IPS-15b (cell line): ENCODE measurements around the gene TP53TG5.

ENCODE experiments used
- H3K27me3 ChIP-seq: one replicate; pipeline ENCODE4 v1.6.1; 2013; ENCODE audit warnings: low read length; ENCODE audit not compliant: control insufficient read depth, insufficient read depth
- H3K36me3 ChIP-seq: one replicate; pipeline ENCODE4 v1.6.1; 2013; ENCODE audit warnings: low read length; ENCODE audit not compliant: control insufficient read depth, insufficient read depth
- H3K4me1 ChIP-seq: one replicate; pipeline ENCODE4 v1.6.1; 2013; ENCODE audit warnings: mild to moderate bottlenecking, low read length; ENCODE audit not compliant: control insufficient read depth, insufficient read depth
- H3K4me3 ChIP-seq: one replicate; pipeline ENCODE4 v1.5.1; 2013; ENCODE audit warnings: low read depth, low read length
- H3K9ac ChIP-seq: one replicate; pipeline ENCODE4 v1.6.1; 2013; ENCODE audit warnings: low read depth, mild to moderate bottlenecking, low read length
- H3K9me3 ChIP-seq: one replicate; pipeline ENCODE4 v1.6.1; 2013; ENCODE audit warnings: mild to moderate bottlenecking, low read length; ENCODE audit not compliant: control insufficient read depth, insufficient read depth

TP53TG5 gene

DNA sequence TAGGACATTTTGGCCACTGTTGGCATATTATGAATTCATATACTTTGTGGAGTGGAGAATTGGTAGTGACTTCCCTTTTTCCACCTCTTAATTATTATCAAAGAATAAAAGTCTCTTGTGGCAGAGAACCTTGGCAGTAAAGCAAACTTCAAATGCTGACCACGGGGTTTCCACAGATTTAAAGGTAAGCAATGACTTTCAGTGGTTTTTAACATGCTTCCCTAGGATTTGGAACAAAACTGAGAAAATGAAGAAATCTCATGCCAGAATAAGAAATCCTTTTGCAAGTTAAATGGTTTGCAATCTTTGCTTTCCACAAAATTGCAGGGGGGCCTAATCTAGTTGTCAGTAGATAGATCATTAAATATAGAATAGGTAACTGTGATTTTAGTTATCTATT, 27.9 kb downstream of the TP53TG5 start:
- H3K36me3 ChIP-seq: no peaks in the 10 kb centered on the region
- no peaks in the 10 kb centered on the region for H3K9me3 ChIP-seq
- peaks cover 19% of the 10 kb centered on the region for H3K4me1 ChIP-seq
- no peak overlapping the region for H3K4me3 ChIP-seq
- H3K9ac ChIP-seq: no peak overlapping the region
- H3K27me3 ChIP-seq: no peaks in the 10 kb centered on the region

GRCh38 chr20:45347936-45348778, 30.0 kb downstream of the TP53TG5 start, which contains the start of gene SDC4:
Gene SDC4, minus strand, starts transcription at chr20:45348424. Its CDS starts 40 bp downstream, at chr20:45348384.
- peak within 1 kb of the TSS; percentile 79 for H3K9ac ChIP-seq
- peaks cover 40% of the 10 kb centered on the region for H3K4me1 ChIP-seq
- peak within 1 kb of the TSS; percentile 82 for H3K4me3 ChIP-seq

GRCh38 chr20:45347297-45347935, 30.7 kb downstream of the TP53TG5 start:
- Histone ChIP-seq H3K4me3 (peak overlapping the region; percentile 82), H3K27me3 (no peaks in the 10 kb centered on the region), H3K36me3 (no peaks in the 10 kb centered on the region), H3K9ac (peak overlapping the region; percentile 79), H3K4me1 (peaks cover 46% of the 10 kb centered on the region), H3K9me3 (no peaks in the 10 kb centered on the region)

More at GRCh38 chr20:45347936-45348778, 30.0 kb downstream of the TP53TG5 start, which contains the start of gene SDC4:
- H3K9me3 ChIP-seq: no peaks in the 10 kb centered on the region
- no peaks in the 10 kb centered on the region for H3K27me3 ChIP-seq
- no peaks in the 10 kb centered on the region for H3K36me3 ChIP-seq

- Histone ChIP-seq H3K36me3 (no peaks in the 10 kb centered on the region), H3K4me3 (peak overlapping the region; percentile 82), H3K4me1 (peaks cover 50% of the 10 kb centered on the region), H3K9me3 (no peaks in the 10 kb centered on the region), H3K27me3 (no peaks in the 10 kb centered on the region), H3K9ac (peak overlapping the region; percentile 66)
Observed at GRCh38 chr20:45346851-45347250, 31.3 kb downstream of the TP53TG5 start.

DNA sequence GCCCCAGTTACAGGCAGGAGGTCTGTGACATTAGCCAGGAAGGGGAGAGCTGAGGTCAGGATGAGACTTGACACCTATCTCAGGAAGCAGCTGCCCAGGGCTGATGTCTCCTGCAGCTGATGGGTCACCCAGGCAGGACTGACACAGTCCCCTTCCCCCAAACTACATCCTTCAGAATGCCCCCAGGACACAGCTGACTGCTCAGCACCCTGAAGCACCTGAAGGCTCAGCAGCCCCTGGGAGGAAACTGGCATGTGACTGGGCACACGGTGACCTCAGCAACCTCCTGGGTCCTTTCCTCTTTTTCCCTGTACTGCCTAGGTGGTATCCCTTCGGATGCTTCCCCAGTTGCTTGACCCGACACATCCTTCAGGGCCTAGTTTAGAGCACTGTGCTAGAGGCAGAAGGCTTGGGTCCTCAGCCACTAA, 31.8 kb downstream of the TP53TG5 start:
- H3K4me3 ChIP-seq: peak overlapping the region; percentile 82
- peaks cover 55% of the 10 kb centered on the region for H3K4me1 ChIP-seq
- no peak overlapping the region for H3K9ac ChIP-seq
- no peaks in the 10 kb centered on the region for H3K9me3 ChIP-seq
- no peaks in the 10 kb centered on the region for H3K27me3 ChIP-seq
- no peaks in the 10 kb centered on the region for H3K36me3 ChIP-seq

DNA sequence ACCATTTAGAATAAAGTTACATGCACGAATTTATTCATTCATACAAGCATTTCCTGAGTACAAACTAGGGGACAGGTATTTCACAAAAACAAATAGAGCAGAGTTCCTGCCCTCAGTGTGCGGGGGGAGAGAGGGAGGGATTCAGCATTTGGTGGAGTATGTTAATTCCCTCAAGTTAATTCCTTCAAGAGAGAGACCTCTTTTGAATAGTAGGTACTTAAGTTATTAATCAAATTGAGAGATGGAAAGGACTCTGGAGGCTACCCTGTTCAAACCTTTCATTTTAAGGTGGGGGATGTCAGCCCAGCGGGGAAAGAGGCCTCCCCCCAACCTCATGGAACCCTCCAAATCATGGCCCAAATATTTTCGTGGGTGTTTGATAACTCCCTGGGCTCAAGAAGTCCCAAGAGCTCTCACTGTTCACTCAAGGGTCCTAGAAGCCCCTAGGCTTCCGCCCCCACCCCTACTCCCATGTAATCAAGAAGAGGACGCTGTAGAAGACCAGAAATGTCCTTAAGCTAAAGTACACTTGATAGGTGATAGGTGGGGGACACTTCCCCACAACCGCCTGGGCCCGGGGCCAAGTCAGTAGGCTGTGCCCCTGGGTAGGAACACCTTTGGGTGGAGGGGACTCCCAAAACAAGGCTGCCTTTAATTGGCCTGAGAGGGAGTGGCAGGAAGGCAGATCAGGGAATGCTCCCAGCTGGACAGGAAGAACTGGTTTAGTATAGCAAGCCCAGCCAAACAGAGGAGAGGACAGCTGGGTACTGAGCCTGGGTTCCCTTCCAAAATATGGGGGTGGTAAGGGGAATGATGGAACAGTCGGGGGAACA, 32.8 kb downstream of the TP53TG5 start:
- Histone ChIP-seq H3K36me3 (peaks cover 4% of the 10 kb centered on the region), H3K4me1 (peaks cover 65% of the 10 kb centered on the region), H3K4me3 (peak overlapping the region; percentile 37), H3K9ac (no peak overlapping the region), H3K27me3 (no peaks in the 10 kb centered on the region), H3K9me3 (no peaks in the 10 kb centered on the region)

DNA sequence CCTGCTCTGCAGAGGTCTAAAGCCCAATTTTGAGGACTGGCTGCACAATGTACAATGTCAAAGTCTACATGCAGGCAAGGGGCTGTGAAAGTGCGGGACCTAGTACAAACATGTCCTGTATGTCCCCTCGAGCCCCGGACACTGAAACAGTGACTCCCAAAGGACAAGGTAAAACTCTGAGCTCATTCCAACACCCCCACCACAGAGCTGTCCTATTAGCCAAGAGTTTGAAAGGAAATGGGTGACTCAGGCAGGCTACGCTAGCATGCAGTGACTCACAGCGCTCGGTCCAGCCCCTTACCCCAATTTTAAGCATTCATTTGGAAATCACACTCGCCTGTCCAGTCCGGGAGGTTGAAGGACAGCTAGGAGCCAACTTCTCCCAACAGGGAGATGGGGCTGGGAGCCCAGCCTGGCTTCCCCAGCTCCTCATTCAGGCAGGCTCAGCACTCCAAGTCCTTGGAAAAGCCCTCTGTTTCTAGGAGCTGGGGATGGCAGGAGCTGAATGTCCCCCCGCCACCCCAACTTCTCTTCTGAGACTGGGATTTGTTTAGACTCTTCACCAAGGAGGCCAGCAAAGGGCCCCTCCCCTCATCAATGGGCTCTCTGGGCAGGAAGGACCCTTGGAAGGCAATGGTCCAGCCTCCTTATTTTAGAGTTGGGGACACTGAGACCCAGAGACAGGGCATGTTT, 33.8 kb downstream of the TP53TG5 start:
- peak overlapping the region; percentile 37 for H3K4me3 ChIP-seq
- H3K27me3 ChIP-seq: no peaks in the 10 kb centered on the region
- peaks cover 72% of the 10 kb centered on the region for H3K4me1 ChIP-seq
- H3K9me3 ChIP-seq: no peaks in the 10 kb centered on the region
- peaks cover 4% of the 10 kb centered on the region for H3K36me3 ChIP-seq
- H3K9ac ChIP-seq: no peak overlapping the region

GRCh38 chr20:45343532-45344167, 34.5 kb downstream of the TP53TG5 start:
- Histone ChIP-seq H3K9me3 (no peaks in the 10 kb centered on the region), H3K4me3 (peak overlapping the region; percentile 14), H3K9ac (peak overlapping the region; percentile 58), H3K36me3 (peaks cover 4% of the 10 kb centered on the region), H3K27me3 (no peaks in the 10 kb centered on the region), H3K4me1 (peaks cover 75% of the 10 kb centered on the region)

DNA sequence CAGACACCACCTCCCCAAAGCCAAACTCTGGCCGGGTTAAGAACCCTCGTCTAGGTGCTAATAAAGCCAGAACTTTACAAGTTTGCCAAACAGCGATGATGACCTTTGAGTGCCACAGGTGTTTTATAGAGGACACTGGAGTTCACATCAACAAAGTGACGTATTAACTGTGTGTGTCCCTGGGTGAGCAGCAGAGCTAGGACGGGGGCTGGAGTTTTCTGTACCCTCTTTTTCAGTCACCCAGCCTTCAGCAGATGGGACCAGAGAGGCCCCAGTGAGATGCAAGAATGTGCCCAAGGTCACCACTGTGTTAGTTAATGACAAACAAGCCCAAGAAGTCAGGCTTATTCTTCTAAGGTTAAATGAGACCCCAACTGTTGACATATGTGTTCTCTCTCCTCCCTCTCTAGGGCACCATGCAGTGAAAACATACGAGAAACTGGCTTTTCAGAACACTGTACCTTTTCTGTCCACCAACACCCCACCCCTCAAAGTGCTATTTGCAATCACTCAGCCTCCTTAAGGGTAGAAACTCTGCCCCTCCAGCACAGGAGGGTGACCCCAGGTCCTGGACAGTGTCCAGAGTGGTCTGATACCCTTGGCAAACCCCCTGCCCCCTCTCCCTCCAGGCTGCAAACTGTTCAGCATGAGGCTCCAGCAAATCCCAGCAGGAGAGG, 35.1 kb downstream of the TP53TG5 start:
- peak overlapping the region; percentile 62 for H3K4me3 ChIP-seq
- no peaks in the 10 kb centered on the region for H3K27me3 ChIP-seq
- H3K9ac ChIP-seq: peak overlapping the region; percentile 58
- H3K9me3 ChIP-seq: no peaks in the 10 kb centered on the region
- H3K36me3 ChIP-seq: peaks cover 4% of the 10 kb centered on the region
- peaks cover 81% of the 10 kb centered on the region for H3K4me1 ChIP-seq
